ENCODE results near the gene SLC24A4. TPM values are rescaled to one million over a fixed set of nuclear protein-coding genes. Genes with fewer than 3 reads are reported as not detected.
A peak's percentile ranks its signal among the peaks of the same experiment; 100 is the strongest.

SLC24A4 gene
- total and polyA plus RNA-seq, 4 donors: 0.47 to 2.4 (median 1.0) TPM

- peaks cover 0 to 16% (median 4%) of the 10 kb centered on the region in 5 donors for H3K4me1 ChIP-seq (ENCODE audit: control insufficient read depth in 5 of 5, insufficient read depth in 5 of 5, low read length in 5 of 5)
- H3K27me3 ChIP-seq (ENCODE audit: control insufficient read depth in 3 of 3, insufficient read depth in 3 of 3, low read length in 2 of 3): peaks cover 0 to 10% (median 3%) of the 10 kb centered on the region in 3 donors
- no peak overlapping the region for H3K27ac ChIP-seq (ENCODE audit: low read depth in 1 of 2, low read length in 1 of 2)
- no peak for ATAC-seq (ENCODE audit: insufficient read depth, low FRiP score)
- 71 to 81% methylated on average over 11 of the region's 11 CpGs for WGBS, 2 donors
- no peak overlapping the region for H3K9ac ChIP-seq (ENCODE audit: insufficient read depth in 1 of 2, low read length in 2 of 2)
- H3K4me3 ChIP-seq: no peak overlapping the region
- no peak for DNase-seq
- H3K9me3 ChIP-seq (ENCODE audit: control insufficient read depth in 4 of 4, insufficient read depth in 3 of 4, low read length in 3 of 4): peaks cover 0 to 1% (median 0%) of the 10 kb centered on the region in 4 donors
- TF ChIP-seq CTCF (IDR thresholded peaks at IDR 0.05; ENCODE audit: control extremely low read depth, extremely low read depth): no peak
- H3K36me3 ChIP-seq (ENCODE audit: control insufficient read depth in 4 of 4, insufficient read depth in 4 of 4, low read length in 4 of 4): no peaks in the 10 kb centered on the region
These were observed 62.6 kb downstream of the SLC24A4 start for GRCh38 chr14:92385561-92385960.

- Histone ChIP-seq H3K9ac (ENCODE audit: insufficient read depth in 1 of 2, low read length in 2 of 2) (no peak overlapping the region), H3K27ac (ENCODE audit: low read depth in 1 of 2, low read length in 1 of 2) (no peak overlapping the region), H3K9me3 (ENCODE audit: control insufficient read depth in 4 of 4, insufficient read depth in 3 of 4, low read length in 3 of 4) (peaks cover 0 to 4% (median 0%) of the 10 kb centered on the region in 4 donors), H3K27me3 (ENCODE audit: control insufficient read depth in 3 of 3, insufficient read depth in 3 of 3, low read length in 2 of 3) (peaks cover 0 to 10% (median 3%) of the 10 kb centered on the region in 3 donors), H3K4me3 (no peak overlapping the region), H3K4me1 (ENCODE audit: control insufficient read depth in 5 of 5, insufficient read depth in 5 of 5, low read length in 5 of 5) (peaks cover 0 to 16% (median 4%) of the 10 kb centered on the region in 5 donors), H3K36me3 (ENCODE audit: control insufficient read depth in 4 of 4, insufficient read depth in 4 of 4, low read length in 4 of 4) (no peaks in the 10 kb centered on the region)
- WGBS, 2 donors: 85 to 91% methylated on average over 5 of the region's 5 CpGs
- DNase-seq (no peak), ATAC-seq (ENCODE audit: insufficient read depth, low FRiP score) (no peak)
- TF ChIP-seq CTCF (IDR thresholded peaks at IDR 0.05; ENCODE audit: control extremely low read depth, extremely low read depth): no peak
These were observed 63.2 kb downstream of the SLC24A4 start for GRCh38 chr14:92386165-92386564.

GRCh38 chr14:92386637-92387036 is 63.7 kb downstream of the SLC24A4 start:
- TF ChIP-seq CTCF (IDR thresholded peaks at IDR 0.05; ENCODE audit: control extremely low read depth, extremely low read depth): no peak
- no peak overlapping the region for H3K4me3 ChIP-seq
- DNase-seq: no peak
- peak; percentile 66 for ATAC-seq (ENCODE audit: insufficient read depth, low FRiP score)
- H3K27me3 ChIP-seq (ENCODE audit: control insufficient read depth in 3 of 3, insufficient read depth in 3 of 3, low read length in 2 of 3): peaks cover 0 to 10% (median 3%) of the 10 kb centered on the region in 3 donors
- 24 to 48% methylated on average over 9 of the region's 9 CpGs for WGBS, 2 donors
- peaks cover 0 to 8% (median 0%) of the 10 kb centered on the region in 4 donors for H3K9me3 ChIP-seq (ENCODE audit: control insufficient read depth in 4 of 4, insufficient read depth in 3 of 4, low read length in 3 of 4)
- no peak overlapping the region for H3K27ac ChIP-seq (ENCODE audit: low read depth in 1 of 2, low read length in 1 of 2)
- no peak overlapping the region for H3K9ac ChIP-seq (ENCODE audit: insufficient read depth in 1 of 2, low read length in 2 of 2)
- peaks cover 0 to 16% (median 4%) of the 10 kb centered on the region in 5 donors for H3K4me1 ChIP-seq (ENCODE audit: control insufficient read depth in 5 of 5, insufficient read depth in 5 of 5, low read length in 5 of 5)
- H3K36me3 ChIP-seq (ENCODE audit: control insufficient read depth in 4 of 4, insufficient read depth in 4 of 4, low read length in 4 of 4): no peaks in the 10 kb centered on the region

GRCh38 chr14:92387578-92387977 is 64.6 kb downstream of the SLC24A4 start:
- WGBS, 2 donors: 72 to 91% methylated on average over 1 of the region's 1 CpG
- peaks cover 0 to 16% (median 5%) of the 10 kb centered on the region in 5 donors for H3K4me1 ChIP-seq (ENCODE audit: control insufficient read depth in 5 of 5, insufficient read depth in 5 of 5, low read length in 5 of 5)
- H3K27ac ChIP-seq (ENCODE audit: low read depth in 1 of 2, low read length in 1 of 2): no peak overlapping the region
- H3K9ac ChIP-seq (ENCODE audit: insufficient read depth in 1 of 2, low read length in 2 of 2): no peak overlapping the region
- H3K27me3 ChIP-seq (ENCODE audit: control insufficient read depth in 3 of 3, insufficient read depth in 3 of 3, low read length in 2 of 3): peaks cover 0 to 10% (median under 1%) of the 10 kb centered on the region in 3 donors
- no peak overlapping the region for H3K4me3 ChIP-seq
- H3K36me3 ChIP-seq (ENCODE audit: control insufficient read depth in 4 of 4, insufficient read depth in 4 of 4, low read length in 4 of 4): no peaks in the 10 kb centered on the region
- TF ChIP-seq CTCF (IDR thresholded peaks at IDR 0.05; ENCODE audit: control extremely low read depth, extremely low read depth): no peak
- DNase-seq (no peak), ATAC-seq (ENCODE audit: insufficient read depth, low FRiP score) (no peak)
- H3K9me3 ChIP-seq (ENCODE audit: control insufficient read depth in 4 of 4, insufficient read depth in 3 of 4, low read length in 3 of 4): peaks cover 0 to 10% (median 0%) of the 10 kb centered on the region in 4 donors

All from lung (tissue), 12 donors.